IPS-15b (cell line): ENCODE measurements around the gene XRRA1.

Experiments
- H3K27me3 ChIP-seq: one replicate; pipeline ENCODE4 v1.6.1; 2013; ENCODE audit warnings: low read length; ENCODE audit not compliant: control insufficient read depth, insufficient read depth
- H3K36me3 ChIP-seq: one replicate; pipeline ENCODE4 v1.6.1; 2013; ENCODE audit warnings: low read length; ENCODE audit not compliant: control insufficient read depth, insufficient read depth
- H3K4me1 ChIP-seq: one replicate; pipeline ENCODE4 v1.6.1; 2013; ENCODE audit warnings: mild to moderate bottlenecking, low read length; ENCODE audit not compliant: control insufficient read depth, insufficient read depth
- H3K4me3 ChIP-seq: one replicate; pipeline ENCODE4 v1.5.1; 2013; ENCODE audit warnings: low read depth, low read length
- H3K9ac ChIP-seq: one replicate; pipeline ENCODE4 v1.6.1; 2013; ENCODE audit warnings: low read depth, mild to moderate bottlenecking, low read length
- H3K9me3 ChIP-seq: one replicate; pipeline ENCODE4 v1.6.1; 2013; ENCODE audit warnings: mild to moderate bottlenecking, low read length; ENCODE audit not compliant: control insufficient read depth, insufficient read depth

XRRA1 gene

GRCh38 chr11:74948546-74948897, 369 bp downstream of the XRRA1 start:
- Histone ChIP-seq H3K4me1 (no peaks in the 10 kb centered on the region), H3K36me3 (no peaks in the 10 kb centered on the region), H3K9ac (no peak overlapping the region), H3K9me3 (no peaks in the 10 kb centered on the region), H3K4me3 (peak overlapping the region; percentile 71), H3K27me3 (no peaks in the 10 kb centered on the region)

- Histone ChIP-seq H3K36me3 (no peaks in the 10 kb centered on the region), H3K4me1 (no peaks in the 10 kb centered on the region), H3K9ac (no peak overlapping the region)
Observed at GRCh38 chr11:74942073-74942759, 6.7 kb downstream of the XRRA1 start.

GRCh38 chr11:74941492-74941891, 7.4 kb downstream of the XRRA1 start:
- H3K4me3 ChIP-seq, result no peak overlapping the region
- no peaks in the 10 kb centered on the region for H3K27me3 ChIP-seq
- H3K36me3 ChIP-seq, result no peaks in the 10 kb centered on the region
- no peak overlapping the region for H3K9ac ChIP-seq
- H3K9me3 ChIP-seq, result no peaks in the 10 kb centered on the region
- no peaks in the 10 kb centered on the region for H3K4me1 ChIP-seq

More at GRCh38 chr11:74942073-74942759, 6.7 kb downstream of the XRRA1 start:
- Histone ChIP-seq H3K4me3 (no peak overlapping the region), H3K27me3 (no peaks in the 10 kb centered on the region), H3K9me3 (no peaks in the 10 kb centered on the region)

GRCh38 chr11:74937696-74938475, 11.0 kb downstream of the XRRA1 start:
- no peaks in the 10 kb centered on the region for H3K4me1 ChIP-seq
- H3K9me3 ChIP-seq, result no peaks in the 10 kb centered on the region
- no peak overlapping the region for H3K4me3 ChIP-seq
- H3K9ac ChIP-seq, result no peak overlapping the region
- no peaks in the 10 kb centered on the region for H3K27me3 ChIP-seq
- no peaks in the 10 kb centered on the region for H3K36me3 ChIP-seq

GRCh38 chr11:74936976-74937375, 11.9 kb downstream of the XRRA1 start:
- Histone ChIP-seq H3K27me3 (no peaks in the 10 kb centered on the region), H3K4me1 (no peaks in the 10 kb centered on the region), H3K36me3 (no peaks in the 10 kb centered on the region), H3K9ac (no peak overlapping the region), H3K4me3 (no peak overlapping the region), H3K9me3 (no peaks in the 10 kb centered on the region)

GRCh38 chr11:74936087-74936486, 12.8 kb downstream of the XRRA1 start:
- no peaks in the 10 kb centered on the region for H3K36me3 ChIP-seq
- no peaks in the 10 kb centered on the region for H3K9me3 ChIP-seq
- H3K27me3 ChIP-seq, result no peaks in the 10 kb centered on the region
- H3K4me1 ChIP-seq, result no peaks in the 10 kb centered on the region
- H3K4me3 ChIP-seq, result no peak overlapping the region
- no peak overlapping the region for H3K9ac ChIP-seq

GRCh38 chr11:74935285-74935684, 13.6 kb downstream of the XRRA1 start:
- H3K4me3 ChIP-seq, result no peak overlapping the region
- no peaks in the 10 kb centered on the region for H3K9me3 ChIP-seq
- no peaks in the 10 kb centered on the region for H3K36me3 ChIP-seq
- no peak overlapping the region for H3K9ac ChIP-seq
- no peaks in the 10 kb centered on the region for H3K4me1 ChIP-seq
- H3K27me3 ChIP-seq, result no peaks in the 10 kb centered on the region

- Histone ChIP-seq H3K36me3 (no peaks in the 10 kb centered on the region), H3K27me3 (no peaks in the 10 kb centered on the region), H3K9me3 (no peaks in the 10 kb centered on the region), H3K4me3 (no peak overlapping the region), H3K4me1 (no peaks in the 10 kb centered on the region), H3K9ac (no peak overlapping the region)
Observed at GRCh38 chr11:74933765-74934164, 15.1 kb downstream of the XRRA1 start.

GRCh38 chr11:74932797-74933196, 16.1 kb downstream of the XRRA1 start:
- no peak overlapping the region for H3K4me3 ChIP-seq
- no peaks in the 10 kb centered on the region for H3K27me3 ChIP-seq
- H3K36me3 ChIP-seq, result no peaks in the 10 kb centered on the region
- H3K9ac ChIP-seq, result no peak overlapping the region
- no peaks in the 10 kb centered on the region for H3K4me1 ChIP-seq
- H3K9me3 ChIP-seq, result no peaks in the 10 kb centered on the region

- Histone ChIP-seq H3K36me3 (no peaks in the 10 kb centered on the region), H3K4me1 (no peaks in the 10 kb centered on the region), H3K27me3 (no peaks in the 10 kb centered on the region), H3K9ac (no peak overlapping the region), H3K9me3 (no peaks in the 10 kb centered on the region), H3K4me3 (no peak overlapping the region)
Observed at GRCh38 chr11:74932169-74932568, 16.7 kb downstream of the XRRA1 start.

GRCh38 chr11:74929431-74930363, 19.2 kb downstream of the XRRA1 start:
- Histone ChIP-seq H3K9ac (no peak overlapping the region), H3K9me3 (no peaks in the 10 kb centered on the region), H3K36me3 (no peaks in the 10 kb centered on the region), H3K27me3 (no peaks in the 10 kb centered on the region), H3K4me3 (no peak overlapping the region), H3K4me1 (no peaks in the 10 kb centered on the region)
